ES-I3 (cell line): ENCODE measurements around the gene SVIL.
"Not testable (repeated sequence)": the region's sequence is repeated elsewhere in the genome, so short reads cannot be mapped to it uniquely, and the experiment has no call there.

ENCODE experiments used
- H3K36me3 ChIP-seq: 2 replicates; pipeline ENCODE4 v1.6.1; 2013; ENCODE audit warnings: mild to moderate bottlenecking, low read length, control low read depth, moderate library complexity; ENCODE audit not compliant: insufficient read depth
- H3K4me1 ChIP-seq: 2 replicates; pipeline ENCODE4 v1.6.1; 2013; ENCODE audit warnings: mild to moderate bottlenecking, control low read depth, low read length; ENCODE audit not compliant: insufficient read depth
- H3K9ac ChIP-seq: 2 replicates; pipeline ENCODE4 v1.6.1; 2013; ENCODE audit warnings: low read depth, mild to moderate bottlenecking, low read length, moderate library complexity
- H3K9me3 ChIP-seq: 2 replicates; pipeline ENCODE4 v1.6.1; 2013; ENCODE audit warnings: mild to moderate bottlenecking, low read length, moderate library complexity; ENCODE audit not compliant: control insufficient read depth, insufficient read depth

Gene SVIL

DNA sequence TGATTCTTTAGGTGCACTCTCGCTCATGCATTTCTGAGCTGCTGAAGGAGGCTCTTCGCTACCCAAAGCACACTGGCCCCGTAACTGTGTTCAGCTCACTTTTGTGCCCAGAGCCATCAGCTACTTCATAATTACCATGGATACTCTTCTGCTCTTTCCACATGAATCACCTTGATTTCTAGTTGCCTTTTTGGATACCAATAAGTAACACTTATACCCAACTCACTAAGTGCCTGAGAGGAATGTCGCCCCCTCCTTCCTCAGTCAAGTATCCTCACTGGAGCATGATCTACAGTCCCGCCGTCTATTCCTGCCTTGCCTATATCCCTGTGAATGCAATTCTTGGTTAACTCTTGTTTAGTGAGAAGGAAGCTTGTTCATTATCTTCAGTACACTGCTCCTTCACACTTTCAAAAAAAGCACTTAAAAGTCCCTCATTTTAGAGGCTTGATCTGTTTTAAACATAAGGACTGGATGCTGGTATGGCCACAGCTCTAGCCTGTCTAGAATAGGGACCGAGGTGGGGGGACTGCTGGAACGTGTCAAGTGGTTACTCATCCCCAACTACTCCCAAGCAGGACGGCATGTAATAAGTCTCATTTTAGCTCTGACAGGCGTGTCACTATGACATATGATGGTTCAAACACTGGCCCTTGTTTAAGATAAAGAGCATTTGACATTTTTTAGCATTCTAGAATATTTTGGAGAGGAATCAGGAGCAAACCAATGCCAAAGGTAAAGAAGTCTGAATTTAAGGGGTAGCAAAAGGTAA lies 23.7 kb downstream of the SVIL start:
- no peaks in the 10 kb centered on the region; the same call in 1 of the 2 replicates for H3K36me3 ChIP-seq
- H3K9me3 ChIP-seq, result no peaks in the 10 kb centered on the region; the same call in 1 of the 2 replicates
- no peak overlapping the region for H3K9ac ChIP-seq
- 0 out of 2 replicates have a peak, but pooled peaks cover 4% of the 10 kb centered on the region for H3K4me1 ChIP-seq

GRCh38 chr10:29610331-29610730 lies 24.4 kb downstream of the SVIL start:
- H3K4me1 ChIP-seq, H3K36me3 ChIP-seq: not testable (repeated sequence)

DNA sequence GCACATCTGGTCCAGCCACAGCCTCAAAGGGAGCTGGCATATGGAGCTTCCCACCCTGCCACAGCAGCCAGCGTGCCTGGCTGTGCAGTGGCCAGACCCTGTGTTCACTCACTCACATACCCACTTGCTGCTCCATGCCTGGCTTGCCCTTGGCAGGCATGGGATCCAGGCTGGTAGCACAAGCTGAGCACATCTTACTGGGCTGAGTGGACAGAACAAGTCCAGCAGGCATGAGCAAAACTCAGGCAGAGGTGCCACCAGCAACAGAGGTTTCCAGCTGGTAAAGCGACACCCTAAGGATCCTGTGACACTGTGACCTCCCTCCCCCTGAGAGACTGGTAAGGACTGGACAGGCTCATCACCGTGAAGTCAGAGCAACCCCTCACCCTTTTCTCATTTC lies 25.1 kb downstream of the SVIL start:
- Histone ChIP-seq H3K9me3 (no peaks in the 10 kb centered on the region; the same call in 1 of the 2 replicates), H3K9ac (no peak overlapping the region), H3K36me3 (no peaks in the 10 kb centered on the region; the same call in 1 of the 2 replicates), H3K4me1 (0 out of 2 replicates have a peak, but pooled peaks cover 4% of the 10 kb centered on the region)

More at GRCh38 chr10:29610331-29610730, 24.4 kb downstream of the SVIL start:
- not testable (repeated sequence) for H3K9ac ChIP-seq, H3K9me3 ChIP-seq

GRCh38 chr10:29608476-29609301 lies 26.1 kb downstream of the SVIL start:
- H3K9ac ChIP-seq, result no peak overlapping the region
- H3K9me3 ChIP-seq, result no peaks in the 10 kb centered on the region; the same call in 1 of the 2 replicates
- 0 out of 2 replicates have a peak, but pooled peaks cover 4% of the 10 kb centered on the region for H3K4me1 ChIP-seq
- H3K36me3 ChIP-seq, result no peaks in the 10 kb centered on the region; the same call in 1 of the 2 replicates

- H3K9me3 ChIP-seq, result no peaks in the 10 kb centered on the region; the same call in 1 of the 2 replicates
- no peaks in the 10 kb centered on the region; the same call in 1 of the 2 replicates for H3K36me3 ChIP-seq
- H3K9ac ChIP-seq, result no peak overlapping the region
- H3K4me1 ChIP-seq, result 0 out of 2 replicates have a peak, but pooled peaks cover 4% of the 10 kb centered on the region
Observed at GRCh38 chr10:29608062-29608461, 26.7 kb downstream of the SVIL start.

- Histone ChIP-seq H3K4me1 (0 out of 2 replicates have a peak, but pooled peaks cover 4% of the 10 kb centered on the region), H3K9me3 (no peaks in the 10 kb centered on the region; the same call in 1 of the 2 replicates)
Observed at GRCh38 chr10:29607576-29607975, 27.2 kb downstream of the SVIL start.

GRCh38 chr10:29606693-29607092 lies 28.1 kb downstream of the SVIL start:
- H3K4me1 ChIP-seq, result not testable (repeated sequence)

More at GRCh38 chr10:29607576-29607975, 27.2 kb downstream of the SVIL start:
- no peak overlapping the region for H3K9ac ChIP-seq
- H3K36me3 ChIP-seq, result no peaks in the 10 kb centered on the region; the same call in 1 of the 2 replicates

GRCh38 chr10:29604291-29604825 lies 30.4 kb downstream of the SVIL start:
- no peak overlapping the region for H3K9ac ChIP-seq
- H3K9me3 ChIP-seq, result no peaks in the 10 kb centered on the region
- H3K4me1 ChIP-seq, result no peaks in the 10 kb centered on the region
- no peaks in the 10 kb centered on the region; the same call in 1 of the 2 replicates for H3K36me3 ChIP-seq

More at GRCh38 chr10:29606693-29607092, 28.1 kb downstream of the SVIL start:
- not testable (repeated sequence) for H3K9me3 ChIP-seq, H3K9ac ChIP-seq, H3K36me3 ChIP-seq

- H3K36me3 ChIP-seq, result no peaks in the 10 kb centered on the region; the same call in 1 of the 2 replicates
- H3K9ac ChIP-seq, result no peak overlapping the region; the same call in 1 of the 2 replicates
- no peaks in the 10 kb centered on the region for H3K9me3 ChIP-seq
Observed at GRCh38 chr10:29603223-29603896, 31.4 kb downstream of the SVIL start.

GRCh38 chr10:29600821-29601220 lies 34.0 kb downstream of the SVIL start:
- Histone ChIP-seq H3K9me3 (no peaks in the 10 kb centered on the region), H3K9ac (no peak overlapping the region), H3K4me1 (no peaks in the 10 kb centered on the region), H3K36me3 (no peaks in the 10 kb centered on the region; the same call in 1 of the 2 replicates)

More at GRCh38 chr10:29603223-29603896, 31.4 kb downstream of the SVIL start:
- H3K4me1 ChIP-seq, result no peaks in the 10 kb centered on the region

DNA sequence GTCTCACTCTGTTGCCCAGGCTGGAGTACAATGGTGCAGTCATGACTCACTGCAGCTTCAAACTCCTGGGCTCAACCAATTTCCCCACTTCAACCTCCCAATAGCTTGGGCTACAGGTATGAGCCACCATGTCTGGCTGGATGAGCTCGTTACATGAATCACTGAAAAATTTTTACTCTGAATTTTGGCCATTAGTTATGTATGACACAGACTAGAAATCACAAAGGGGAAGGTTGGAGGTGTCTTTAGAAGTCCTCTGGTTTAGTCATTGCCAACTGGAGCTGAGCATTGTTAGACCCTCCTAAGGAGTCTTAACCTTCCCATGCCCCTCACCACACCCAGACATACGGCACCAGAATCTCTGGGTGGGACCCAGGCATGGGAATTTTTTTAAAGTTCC lies 34.7 kb downstream of the SVIL start:
- Histone ChIP-seq H3K9me3 (no peaks in the 10 kb centered on the region), H3K9ac (no peak overlapping the region), H3K36me3 (no peaks in the 10 kb centered on the region; the same call in 1 of the 2 replicates), H3K4me1 (no peaks in the 10 kb centered on the region)

- H3K4me1 ChIP-seq, result no peaks in the 10 kb centered on the region
- no peak overlapping the region for H3K9ac ChIP-seq
- no peaks in the 10 kb centered on the region; the same call in 1 of the 2 replicates for H3K36me3 ChIP-seq
- H3K9me3 ChIP-seq, result no peaks in the 10 kb centered on the region; the same call in 1 of the 2 replicates
Observed at GRCh38 chr10:29598851-29599311, 35.9 kb downstream of the SVIL start.

- H3K9ac ChIP-seq, result no peak overlapping the region
- H3K4me1 ChIP-seq, result no peaks in the 10 kb centered on the region
- H3K36me3 ChIP-seq, result no peaks in the 10 kb centered on the region; the same call in 1 of the 2 replicates
- no peaks in the 10 kb centered on the region; the same call in 1 of the 2 replicates for H3K9me3 ChIP-seq
Observed at GRCh38 chr10:29596826-29597225, 37.9 kb downstream of the SVIL start.
